ENCODE results near the gene EXOSC10. TPM values are rescaled to one million over a fixed set of nuclear protein-coding genes. Genes with fewer than 3 reads are reported as not detected.
A peak's percentile ranks its signal among the peaks of the same experiment; 100 is the strongest.

The EXOSC10 gene
- total and polyA plus RNA-seq, 2 donors (not counting 3 experiments of a cell fraction or from before 2014, with no cell fraction given): 74.9 to 103 TPM

- Histone ChIP-seq H3K9me1 (replicated peaks; ENCODE audit: control insufficient read depth, extremely low read depth, insufficient read depth, low read length) (no peaks in the 10 kb centered on the region), H4K20me1 (replicated peaks; ENCODE audit: control insufficient read depth, extremely low read depth, insufficient read depth, low read length) (no peaks in the 10 kb centered on the region), H2AFZ (ENCODE audit: low read depth, low read length) (no peak overlapping the region), H3K36me3 (ENCODE audit: control insufficient read depth in 2 of 2, extremely low read depth in 1 of 2, insufficient read depth in 2 of 2, low read length in 2 of 2) (peaks cover 11 to 32% of the 10 kb centered on the region in 2 experiments), H3K4me1 (ENCODE audit: control insufficient read depth, extremely low read depth, insufficient read depth, low read length) (peaks cover 17% of the 10 kb centered on the region), H3K4me2 (ENCODE audit: insufficient read depth, low read length) (no peak overlapping the region), H3K27me3 (ENCODE audit: control insufficient read depth in 2 of 2, insufficient read depth in 2 of 2, low read length in 2 of 2) (no peaks in the 10 kb centered on the region), H3K27ac (ENCODE audit: insufficient read depth, low read depth, low read length) (no peak overlapping the region), H3K4me3 (replicated peaks in 1 of 3; ENCODE audit: insufficient read depth in 1 of 3, low read depth in 1 of 3, low read length in 3 of 3) (no peak overlapping the region), H3K79me2 (ENCODE audit: control insufficient read depth, insufficient read depth, low read length) (no peaks in the 10 kb centered on the region), H3K9me3 (replicated peaks; ENCODE audit: control insufficient read depth, insufficient read depth, low read length) (no peaks in the 10 kb centered on the region), H3K9ac (replicated peaks; ENCODE audit: extremely low read depth, insufficient read depth, low read length) (no peak overlapping the region)
- no peak for DNase-seq (ENCODE audit: low read depth, low spot score)
- FAIRE-seq: no peak
- intact Hi-C loops (cut with micrococcal nuclease) (no loop called here), dilution Hi-C loops (cut with MboI; ENCODE audit: extremely low pct_ligation_motif_present, low sequenced_read_pairs) (no loop called here)
- no peak for TF ChIP-seq POLR2A (IDR thresholded peaks at IDR 0.05; ENCODE audit: low read depth, low read length)
- TF ChIP-seq MYC (IDR thresholded peaks at IDR 0.05; ENCODE audit: low read depth, low read length): no peak
- TF ChIP-seq JUN (IDR thresholded peaks at IDR 0.05; ENCODE audit: borderline replicate concordance, insufficient read depth, insufficient read length, low read depth): no peak
- no TSS peak for BruUV-seq (replicated peaks)
- CTCF ChIA-PET: interaction anchor here (1.4 kb wide), 1 partner anchor 26 kb away, joined by 4 read pairs; no protein-coding TSS in a partner anchor
- POLR2A ChIA-PET: no interaction called here
Observed at GRCh38 chr1:11134898-11135266, 35.2 kb upstream of the EXOSC10 start.

GRCh38 chr1:11134251-11134897 is 34.7 kb upstream of the EXOSC10 start:
- peak; percentile 40 for DNase-seq (ENCODE audit: low read depth, low spot score)
- H3K9me1 ChIP-seq (replicated peaks; ENCODE audit: control insufficient read depth, extremely low read depth, insufficient read depth, low read length): no peaks in the 10 kb centered on the region
- peak; percentile 92 for FAIRE-seq
- H2AFZ ChIP-seq (ENCODE audit: low read depth, low read length): no peak overlapping the region
- TF ChIP-seq POLR2AphosphoS5 (IDR thresholded peaks at IDR 0.05; ENCODE audit: insufficient read depth, low read depth, low read length) (no peak), FOS (IDR thresholded peaks at IDR 0.05; ENCODE audit: borderline replicate concordance, insufficient read depth, low read length) (peak; percentile 39)
- no peak overlapping the region for H3K9ac ChIP-seq (replicated peaks; ENCODE audit: extremely low read depth, insufficient read depth, low read length)
- H4K20me1 ChIP-seq (replicated peaks; ENCODE audit: control insufficient read depth, extremely low read depth, insufficient read depth, low read length): no peaks in the 10 kb centered on the region
- no peak overlapping the region for H3K27ac ChIP-seq (ENCODE audit: insufficient read depth, low read depth, low read length)
- dilution Hi-C loops (cut with MboI; ENCODE audit: extremely low pct_ligation_motif_present, low sequenced_read_pairs) (no loop called here), intact Hi-C loops (cut with micrococcal nuclease) (no loop called here)
- H3K4me1 ChIP-seq (ENCODE audit: control insufficient read depth, extremely low read depth, insufficient read depth, low read length): peaks cover 16% of the 10 kb centered on the region
- no peaks in the 10 kb centered on the region for H3K27me3 ChIP-seq (ENCODE audit: control insufficient read depth in 2 of 2, insufficient read depth in 2 of 2, low read length in 2 of 2)
- H3K9me3 ChIP-seq (replicated peaks; ENCODE audit: control insufficient read depth, insufficient read depth, low read length): no peaks in the 10 kb centered on the region
- no peak overlapping the region for H3K4me2 ChIP-seq (ENCODE audit: insufficient read depth, low read length)
- no peak overlapping the region for H3K4me3 ChIP-seq (replicated peaks in 1 of 3; ENCODE audit: insufficient read depth in 1 of 3, low read depth in 1 of 3, low read length in 3 of 3)
- H3K79me2 ChIP-seq (ENCODE audit: control insufficient read depth, insufficient read depth, low read length): no peaks in the 10 kb centered on the region
- BruUV-seq (replicated peaks): no TSS peak
- CTCF ChIA-PET: interaction anchor here (1.4 kb wide), 1 partner anchor 27 kb away, joined by 4 read pairs; no protein-coding TSS in a partner anchor
- H3K36me3 ChIP-seq (ENCODE audit: control insufficient read depth in 2 of 2, extremely low read depth in 1 of 2, insufficient read depth in 2 of 2, low read length in 2 of 2): peaks cover 12 to 37% of the 10 kb centered on the region in 2 experiments
- POLR2A ChIA-PET: no interaction called here
